MM.1S (cell line): Measurements from ENCODE around the gene GRK2.

Experiments
- DNase-seq: peaks from one replicate; pipeline ENCODE4 v3.0.0-alpha.2; 2015
- H2AFZ ChIP-seq: fragments of 300-600 bp; sonication (generic); 2 replicates; pipeline ENCODE4 v1.6.0; 2016; ENCODE audit warnings: antibody characterized with exemption, low read length
- H3F3A ChIP-seq: fragments of 300-600 bp; sonication (generic); 2 replicates; pipeline ENCODE4 v1.6.1; 2016; ENCODE audit warnings: mild to moderate bottlenecking, antibody characterized with exemption, low read length, moderate library complexity, mixed read lengths; ENCODE audit not compliant: insufficient read depth
- H3K27ac ChIP-seq: fragments of 300-600 bp; sonication (generic); 2 replicates; pipeline ENCODE4 v1.5.1; 2016; ENCODE audit warnings: mild to moderate bottlenecking, low read length
- H3K27me3 ChIP-seq: fragments of 300-600 bp; sonication (generic); replicated peaks from 2 replicates; pipeline ENCODE4 v1.6.0; 2016; ENCODE audit warnings: low read length; ENCODE audit not compliant: insufficient read depth
- H3K36me3 ChIP-seq: fragments of 300-600 bp; sonication (generic); replicated peaks from 2 replicates; pipeline ENCODE4 v1.6.1; 2016; ENCODE audit warnings: mild to moderate bottlenecking, low read length, mixed read lengths; ENCODE audit not compliant: insufficient read depth
- H3K4me1 ChIP-seq: fragments of 300-600 bp; sonication (generic); 2 replicates; pipeline ENCODE4 v1.6.1; 2016; ENCODE audit warnings: low read length, mixed read lengths
- H3K4me2 ChIP-seq: fragments of 300-600 bp; sonication (generic); 2 replicates; pipeline ENCODE4 v1.6.0; 2016; ENCODE audit warnings: low read depth, low read length
- H3K4me3 ChIP-seq: fragments of 300-600 bp; sonication (generic); 2 replicates; pipeline ENCODE4 v1.5.1; 2016; ENCODE audit warnings: low read length, mixed read lengths
- H3K79me2 ChIP-seq: fragments of 300-600 bp; sonication (generic); 2 replicates; pipeline ENCODE4 v1.6.1; 2016; ENCODE audit warnings: mixed run types, low read length, mixed read lengths
- H3K9ac ChIP-seq: fragments of 300-600 bp; sonication (generic); 2 replicates; pipeline ENCODE4 v1.6.1; 2016; ENCODE audit warnings: low read length, mixed read lengths
- H3K9me2 ChIP-seq: fragments of 300-600 bp; sonication (generic); replicated peaks from 2 replicates; pipeline ENCODE4 v1.6.1; 2016; ENCODE audit warnings: mild to moderate bottlenecking, low read length, mixed read lengths; ENCODE audit not compliant: insufficient read depth
- H3K9me3 ChIP-seq: fragments of 300-600 bp; sonication (generic); replicated peaks from 2 replicates; pipeline ENCODE4 v1.6.1; 2016; ENCODE audit warnings: mild to moderate bottlenecking, low read length, mixed read lengths; ENCODE audit not compliant: insufficient read depth
- H4K20me1 ChIP-seq: fragments of 300-600 bp; sonication (generic); 2 replicates; pipeline ENCODE4 v1.6.1; 2016; ENCODE audit warnings: mild to moderate bottlenecking, low read length, moderate library complexity, mixed read lengths; ENCODE audit not compliant: insufficient read depth
- CTCF ChIP-seq: fragments of 300-600 bp; sonication (generic); IDR thresholded peaks from 2 replicates; pipeline ENCODE4 v1.5.1; 2016; ENCODE audit warnings: antibody characterized with exemption, low read length, mixed read lengths
- EZH2 ChIP-seq: fragments of 300-600 bp; sonication (generic); optimal IDR thresholded peaks from 2 replicates; pipeline ENCODE3; 2017; ENCODE audit warnings: low read depth, mild to moderate bottlenecking, antibody characterized with exemption, low read length, mixed read lengths
- EZH2phosphoT487 ChIP-seq: fragments of 300-600 bp; sonication (generic); IDR thresholded peaks from 2 replicates; pipeline ENCODE4 v1.6.1; 2018; ENCODE audit warnings: antibody characterized with exemption, low read length

GRK2 gene

DNA sequence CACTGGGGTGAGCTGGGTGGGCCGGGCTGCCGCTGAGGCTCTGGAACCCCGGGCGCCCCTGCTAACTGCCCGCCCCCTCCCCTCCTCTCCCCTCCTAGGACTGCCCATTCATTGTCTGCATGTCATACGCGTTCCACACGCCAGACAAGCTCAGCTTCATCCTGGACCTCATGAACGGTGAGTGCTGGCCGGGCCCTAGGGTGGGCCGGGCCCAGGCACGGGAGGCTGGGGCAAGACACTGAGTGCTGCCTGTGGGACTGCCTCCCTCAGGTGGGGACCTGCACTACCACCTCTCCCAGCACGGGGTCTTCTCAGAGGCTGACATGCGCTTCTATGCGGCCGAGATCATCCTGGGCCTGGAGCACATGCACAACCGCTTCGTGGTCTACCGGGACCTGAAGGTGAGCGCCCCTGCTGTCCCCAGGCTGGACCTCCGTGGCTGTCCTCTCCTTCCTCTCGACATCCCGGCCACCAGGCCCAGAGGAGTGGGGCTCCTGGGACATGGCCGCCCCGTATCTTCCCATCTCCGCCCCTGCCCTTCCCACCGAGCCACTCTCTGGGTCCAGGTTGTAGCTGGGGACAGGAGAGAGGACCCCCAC is 15.4 kb downstream of the GRK2 start:
- H3K36me3 ChIP-seq = peaks cover 24% of the 10 kb centered on the region

DNA sequence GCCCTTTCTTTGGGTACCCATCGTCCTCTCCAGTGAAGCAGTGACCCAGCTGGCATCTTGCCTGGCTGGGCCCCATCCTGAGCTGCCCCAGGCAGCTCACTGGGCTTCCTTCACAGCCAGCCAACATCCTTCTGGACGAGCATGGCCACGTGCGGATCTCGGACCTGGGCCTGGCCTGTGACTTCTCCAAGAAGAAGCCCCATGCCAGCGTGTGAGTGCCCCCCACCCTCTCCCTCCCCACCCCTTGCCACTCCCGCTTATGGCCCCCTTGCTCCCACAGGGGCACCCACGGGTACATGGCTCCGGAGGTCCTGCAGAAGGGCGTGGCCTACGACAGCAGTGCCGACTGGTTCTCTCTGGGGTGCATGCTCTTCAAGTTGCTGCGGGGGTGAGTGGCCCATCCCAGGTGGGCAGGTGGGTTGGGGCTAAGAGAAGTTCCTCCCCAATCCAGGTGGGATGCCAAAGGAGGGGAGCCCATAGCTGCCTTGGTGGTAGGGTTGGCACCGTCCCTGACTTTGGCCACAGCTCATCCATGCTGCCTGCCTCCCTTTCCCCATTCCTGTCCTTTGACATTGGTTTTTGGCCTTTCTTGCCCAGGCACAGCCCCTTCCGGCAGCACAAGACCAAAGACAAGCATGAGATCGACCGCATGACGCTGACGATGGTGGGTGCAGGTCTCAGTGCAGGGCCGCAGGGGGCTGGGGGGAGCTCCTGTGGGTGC is 16.0 kb downstream of the GRK2 start:
- no peaks in the 10 kb centered on the region for H4K20me1 ChIP-seq
- H3K79me2 ChIP-seq = peaks cover 67% of the 10 kb centered on the region
- H3K27ac ChIP-seq = no peak overlapping the region
- no peak overlapping the region for H3K4me2 ChIP-seq
- H3K9ac ChIP-seq = no peak overlapping the region
- no peak overlapping the region for H3K4me3 ChIP-seq
- TF ChIP-seq EZH2 (no peak), CTCF (no peak), EZH2phosphoT487 (no peak)
- peaks cover 30% of the 10 kb centered on the region for H3F3A ChIP-seq
- H3K9me2 ChIP-seq = no peaks in the 10 kb centered on the region
- DNase-seq = no peak
- no peak overlapping the region for H2AFZ ChIP-seq
- peaks cover 16% of the 10 kb centered on the region for H3K4me1 ChIP-seq
- H3K36me3 ChIP-seq = peaks cover 27% of the 10 kb centered on the region
- H3K9me3 ChIP-seq = no peaks in the 10 kb centered on the region
- no peaks in the 10 kb centered on the region for H3K27me3 ChIP-seq

More for the DNA sequence above, 15.4 kb downstream of the GRK2 start:
- Histone ChIP-seq H4K20me1 (no peaks in the 10 kb centered on the region), H3F3A (peaks cover 30% of the 10 kb centered on the region), H3K9ac (no peak overlapping the region), H3K9me2 (no peaks in the 10 kb centered on the region), H3K4me2 (no peak overlapping the region), H3K9me3 (no peaks in the 10 kb centered on the region), H3K79me2 (peaks cover 72% of the 10 kb centered on the region), H3K4me3 (no peak overlapping the region), H3K27ac (no peak overlapping the region), H2AFZ (no peak overlapping the region), H3K4me1 (peaks cover 19% of the 10 kb centered on the region), H3K27me3 (no peaks in the 10 kb centered on the region)
- DNase-seq = no peak
- TF ChIP-seq EZH2 (no peak), EZH2phosphoT487 (no peak), CTCF (no peak)

DNA sequence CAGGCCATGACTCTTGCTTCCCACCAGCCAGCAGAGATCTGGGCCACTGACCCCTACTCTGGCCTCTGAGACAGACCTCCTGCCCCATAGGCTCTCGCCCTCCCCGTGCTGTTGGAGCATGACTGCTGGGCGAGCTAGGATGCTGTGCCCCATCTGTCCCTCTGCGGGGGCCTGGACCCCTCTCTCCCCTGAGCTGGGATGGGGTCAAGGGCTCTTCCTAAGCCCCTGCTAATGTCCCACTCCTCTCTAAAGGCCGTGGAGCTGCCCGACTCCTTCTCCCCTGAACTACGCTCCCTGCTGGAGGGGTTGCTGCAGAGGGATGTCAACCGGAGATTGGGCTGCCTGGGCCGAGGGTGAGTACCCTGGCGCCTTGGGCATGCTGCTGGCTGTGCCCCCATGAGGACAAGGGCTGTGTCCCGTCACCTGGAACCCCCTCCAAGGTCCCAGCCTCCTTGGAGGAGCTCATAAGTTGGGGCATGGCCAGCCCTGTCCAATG is 16.7 kb downstream of the GRK2 start:
- Histone ChIP-seq H3K4me3 (no peak overlapping the region), H4K20me1 (no peaks in the 10 kb centered on the region), H3K9me2 (no peaks in the 10 kb centered on the region), H3K36me3 (peaks cover 27% of the 10 kb centered on the region), H3K4me1 (peaks cover 18% of the 10 kb centered on the region), H3K79me2 (peaks cover 68% of the 10 kb centered on the region), H3K4me2 (no peak overlapping the region), H2AFZ (no peak overlapping the region), H3K27ac (no peak overlapping the region), H3K9me3 (no peaks in the 10 kb centered on the region), H3F3A (peaks cover 31% of the 10 kb centered on the region), H3K9ac (no peak overlapping the region), H3K27me3 (no peaks in the 10 kb centered on the region)
- no peak for DNase-seq
- no peak for TF ChIP-seq EZH2phosphoT487
- no peak for TF ChIP-seq CTCF
